Esophagus muscularis mucosa (tissue), 3 donors: ENCODE measurements around the gene USP32.

Experiments used
- CTCF ChIP-seq, 3 experiments: fragments of 200-600 bp in 2 of 3; fragments of 450-650 bp in 1 of 3; sonication (generic) in 2 of 3; IDR thresholded peaks; one replicate each; pipeline ENCODE4 v1.5.1; 2017 to 2019; ENCODE audit warnings: antibody characterized with exemption in 3 of 3, mild to moderate bottlenecking in 2 of 3, moderate library complexity in 1 of 3
- POLR2A ChIP-seq: fragments of 450-650 bp; IDR thresholded peaks from one replicate; pipeline ENCODE4 v1.6.1; 2017; ENCODE audit warnings: antibody characterized with exemption, moderate library complexity, mild to moderate bottlenecking, low read depth

GRCh38 chr17:60305141-60305540 lies 86.8 kb downstream of the USP32 start:
- TF ChIP-seq POLR2A (no peak), CTCF (IDR thresholded peaks at IDR 0.05) (no peak)
